ENCODE results near the gene NTRK2.

The NTRK2 gene

GRCh38 chr9:84991514-84991870 lies 322.0 kb downstream of the NTRK2 start:
- no peak overlapping the region for H3K27ac ChIP-seq
- TF ChIP-seq, protein P1, sequence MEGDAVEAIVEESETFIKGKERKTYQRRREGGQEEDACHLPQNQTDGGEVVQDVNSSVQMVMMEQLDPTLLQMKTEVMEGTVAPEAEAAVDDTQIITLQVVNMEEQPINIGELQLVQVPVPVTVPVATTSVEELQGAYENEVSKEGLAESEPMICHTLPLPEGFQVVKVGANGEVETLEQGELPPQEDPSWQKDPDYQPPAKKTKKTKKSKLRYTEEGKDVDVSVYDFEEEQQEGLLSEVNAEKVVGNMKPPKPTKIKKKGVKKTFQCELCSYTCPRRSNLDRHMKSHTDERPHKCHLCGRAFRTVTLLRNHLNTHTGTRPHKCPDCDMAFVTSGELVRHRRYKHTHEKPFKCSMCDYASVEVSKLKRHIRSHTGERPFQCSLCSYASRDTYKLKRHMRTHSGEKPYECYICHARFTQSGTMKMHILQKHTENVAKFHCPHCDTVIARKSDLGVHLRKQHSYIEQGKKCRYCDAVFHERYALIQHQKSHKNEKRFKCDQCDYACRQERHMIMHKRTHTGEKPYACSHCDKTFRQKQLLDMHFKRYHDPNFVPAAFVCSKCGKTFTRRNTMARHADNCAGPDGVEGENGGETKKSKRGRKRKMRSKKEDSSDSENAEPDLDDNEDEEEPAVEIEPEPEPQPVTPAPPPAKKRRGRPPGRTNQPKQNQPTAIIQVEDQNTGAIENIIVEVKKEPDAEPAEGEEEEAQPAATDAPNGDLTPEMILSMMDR (IDR thresholded peaks at IDR 0.05) = no peak

GRCh38 chr9:84992381-84992780 lies 322.9 kb downstream of the NTRK2 start:
- TF ChIP-seq, protein P1 (IDR thresholded peaks at IDR 0.05) = no peak
- H3K9ac ChIP-seq = no peak overlapping the region
- H3K4me2 ChIP-seq (ENCODE audit: low read length) = no peak overlapping the region
- no peaks in the 10 kb centered on the region for H3K36me3 ChIP-seq (ENCODE audit: control insufficient read depth, insufficient read depth, low read length)
- H2AFZ ChIP-seq = no peak overlapping the region
- no peak overlapping the region for H3K27ac ChIP-seq
- no peaks in the 10 kb centered on the region for H3K9me3 ChIP-seq (ENCODE audit: control insufficient read depth, low read length)
- H3K79me2 ChIP-seq = no peaks in the 10 kb centered on the region
- H3K27me3 ChIP-seq (ENCODE audit: control insufficient read depth, insufficient read depth, low read length) = no peaks in the 10 kb centered on the region
- H3K4me3 ChIP-seq (ENCODE audit: low read depth, low read length) = no peak overlapping the region
- H3K4me1 ChIP-seq = no peaks in the 10 kb centered on the region

More at GRCh38 chr9:84991514-84991870, 322.0 kb downstream of the NTRK2 start:
- Histone ChIP-seq H2AFZ (no peak overlapping the region), H3K4me2 (ENCODE audit: low read length) (no peak overlapping the region), H3K27me3 (ENCODE audit: control insufficient read depth, insufficient read depth, low read length) (no peaks in the 10 kb centered on the region), H3K4me1 (no peaks in the 10 kb centered on the region), H3K4me3 (ENCODE audit: low read depth, low read length) (no peak overlapping the region), H3K9me3 (ENCODE audit: control insufficient read depth, low read length) (no peaks in the 10 kb centered on the region), H3K36me3 (ENCODE audit: control insufficient read depth, insufficient read depth, low read length) (no peaks in the 10 kb centered on the region), H3K9ac (no peak overlapping the region), H3K79me2 (no peaks in the 10 kb centered on the region)

DNA sequence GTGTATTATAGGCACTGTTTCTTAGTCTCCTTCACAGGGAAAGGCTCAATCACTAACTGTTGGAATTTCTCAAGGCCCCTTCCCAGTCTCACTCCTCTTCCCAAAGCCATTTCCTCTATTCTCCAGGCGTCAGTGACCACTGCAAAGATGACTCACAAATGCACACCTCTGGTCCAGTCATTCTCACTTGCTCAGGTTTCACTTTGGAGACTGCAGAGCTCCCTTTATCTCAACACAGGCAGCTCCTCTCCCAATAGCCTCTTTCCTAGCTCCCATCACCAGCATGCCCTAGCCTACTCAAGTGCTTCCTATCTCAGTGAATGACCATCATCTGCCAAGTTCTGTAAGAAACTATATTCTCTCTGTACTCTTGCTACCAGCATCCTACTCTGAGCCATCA lies 323.6 kb downstream of the NTRK2 start:
- H3K79me2 ChIP-seq = no peaks in the 10 kb centered on the region
- H3K36me3 ChIP-seq (ENCODE audit: control insufficient read depth, insufficient read depth, low read length) = no peaks in the 10 kb centered on the region
- H3K9ac ChIP-seq = no peak overlapping the region
- H3K9me3 ChIP-seq (ENCODE audit: control insufficient read depth, low read length) = no peaks in the 10 kb centered on the region
- H3K27me3 ChIP-seq (ENCODE audit: control insufficient read depth, insufficient read depth, low read length) = no peaks in the 10 kb centered on the region
- TF ChIP-seq, protein P1 (IDR thresholded peaks at IDR 0.05) = no peak
- H2AFZ ChIP-seq = no peak overlapping the region
- no peak overlapping the region for H3K4me2 ChIP-seq (ENCODE audit: low read length)
- H3K27ac ChIP-seq = no peak overlapping the region
- H3K4me1 ChIP-seq = no peaks in the 10 kb centered on the region
- no peak overlapping the region for H3K4me3 ChIP-seq (ENCODE audit: low read depth, low read length)

DNA sequence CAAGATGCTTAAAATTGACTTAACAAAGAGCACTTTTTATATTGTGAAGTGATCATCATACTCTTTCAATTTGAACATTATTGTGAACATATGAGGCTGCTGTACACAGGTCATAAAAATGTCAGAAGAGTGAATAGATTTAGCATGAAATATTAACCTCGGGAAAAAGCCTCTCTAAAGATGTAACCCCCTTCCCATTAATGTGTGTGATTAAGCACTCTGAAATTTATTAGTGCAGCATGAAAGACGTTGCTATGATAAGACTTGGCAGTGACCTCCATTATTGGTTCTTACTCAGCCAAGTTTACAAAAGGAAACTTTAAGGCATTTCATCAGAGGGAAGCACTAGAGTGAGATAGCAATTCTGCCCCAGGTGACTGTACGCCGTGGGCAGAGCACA lies 326.5 kb downstream of the NTRK2 start:
- Histone ChIP-seq H3K79me2 (no peaks in the 10 kb centered on the region), H3K27me3 (ENCODE audit: control insufficient read depth, insufficient read depth, low read length) (no peaks in the 10 kb centered on the region), H3K27ac (no peak overlapping the region), H3K36me3 (ENCODE audit: control insufficient read depth, insufficient read depth, low read length) (no peaks in the 10 kb centered on the region), H3K4me2 (ENCODE audit: low read length) (no peak overlapping the region), H2AFZ (no peak overlapping the region), H3K9ac (no peak overlapping the region), H3K4me1 (no peaks in the 10 kb centered on the region), H3K4me3 (ENCODE audit: low read depth, low read length) (no peak overlapping the region), H3K9me3 (ENCODE audit: control insufficient read depth, low read length) (no peaks in the 10 kb centered on the region)
- TF ChIP-seq, protein P1 (IDR thresholded peaks at IDR 0.05) = no peak

- H3K4me3 ChIP-seq (ENCODE audit: low read depth, low read length) = no peak overlapping the region
- no peaks in the 10 kb centered on the region for H3K36me3 ChIP-seq (ENCODE audit: control insufficient read depth, insufficient read depth, low read length)
- no peak overlapping the region for H3K4me2 ChIP-seq (ENCODE audit: low read length)
- H3K27me3 ChIP-seq (ENCODE audit: control insufficient read depth, insufficient read depth, low read length) = no peaks in the 10 kb centered on the region
- no peaks in the 10 kb centered on the region for H3K9me3 ChIP-seq (ENCODE audit: control insufficient read depth, low read length)
- no peak overlapping the region for H3K9ac ChIP-seq
- TF ChIP-seq, protein P1 (IDR thresholded peaks at IDR 0.05) = no peak
- no peaks in the 10 kb centered on the region for H3K79me2 ChIP-seq
- H3K27ac ChIP-seq = no peak overlapping the region
- no peak overlapping the region for H2AFZ ChIP-seq
- no peaks in the 10 kb centered on the region for H3K4me1 ChIP-seq
These were observed 327.2 kb downstream of the NTRK2 start for GRCh38 chr9:84996716-84997115.
